ENCODE results near the gene ISCA2.

ISCA2 gene

DNA sequence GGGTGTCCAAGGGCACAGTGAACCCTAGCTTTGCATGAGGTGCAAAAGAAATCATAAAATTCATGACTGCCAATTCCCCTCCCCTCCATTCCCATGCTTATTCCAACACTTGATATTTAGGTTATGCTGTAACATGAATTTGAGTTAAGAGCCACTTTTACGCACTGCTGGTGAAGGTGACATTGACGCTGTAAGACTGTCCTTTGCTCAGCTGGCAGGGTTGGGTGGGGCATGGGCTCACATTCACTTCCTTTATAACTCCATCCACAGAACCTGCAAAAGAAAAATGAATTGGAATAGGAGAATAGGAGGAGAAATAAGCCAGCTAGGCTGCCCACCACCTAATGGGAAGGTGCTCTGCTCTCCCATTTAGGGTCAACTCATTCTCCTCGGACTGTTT lies 7.4 kb upstream of the ISCA2 start:
- DNase-seq: no peak

DNA sequence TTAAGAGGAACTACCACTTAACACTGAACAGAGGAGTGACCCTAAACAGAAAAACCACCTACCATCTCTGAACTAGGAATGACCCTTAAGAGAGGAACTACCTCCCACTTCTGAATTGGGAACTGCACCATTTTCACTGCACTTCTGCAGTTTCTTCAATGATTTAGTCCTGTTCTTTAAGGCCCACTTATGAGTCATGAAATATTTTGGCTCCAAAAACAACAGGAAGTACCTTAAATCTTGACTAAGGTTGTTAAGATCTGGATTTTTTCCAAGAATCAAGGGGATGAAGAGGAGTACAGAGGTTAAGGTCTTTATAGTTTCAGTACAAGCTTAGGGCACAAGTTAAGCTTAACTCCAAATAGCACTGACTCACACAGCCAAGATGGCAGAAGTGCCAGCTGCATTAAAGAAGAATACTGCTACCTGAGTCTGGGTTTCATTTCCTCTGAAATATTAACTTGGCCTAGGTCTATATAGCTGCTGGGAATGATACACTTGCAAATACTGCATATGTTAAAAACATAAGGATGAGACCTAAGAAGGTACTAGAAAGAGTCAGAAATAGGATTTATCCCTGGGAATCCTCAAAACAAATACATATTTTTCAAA lies 4.7 kb upstream of the ISCA2 start:
- no peak for DNase-seq

GRCh38 chr14:74490486-74490885 lies 3.1 kb upstream of the ISCA2 start:
- DNase-seq: no peak

DNA sequence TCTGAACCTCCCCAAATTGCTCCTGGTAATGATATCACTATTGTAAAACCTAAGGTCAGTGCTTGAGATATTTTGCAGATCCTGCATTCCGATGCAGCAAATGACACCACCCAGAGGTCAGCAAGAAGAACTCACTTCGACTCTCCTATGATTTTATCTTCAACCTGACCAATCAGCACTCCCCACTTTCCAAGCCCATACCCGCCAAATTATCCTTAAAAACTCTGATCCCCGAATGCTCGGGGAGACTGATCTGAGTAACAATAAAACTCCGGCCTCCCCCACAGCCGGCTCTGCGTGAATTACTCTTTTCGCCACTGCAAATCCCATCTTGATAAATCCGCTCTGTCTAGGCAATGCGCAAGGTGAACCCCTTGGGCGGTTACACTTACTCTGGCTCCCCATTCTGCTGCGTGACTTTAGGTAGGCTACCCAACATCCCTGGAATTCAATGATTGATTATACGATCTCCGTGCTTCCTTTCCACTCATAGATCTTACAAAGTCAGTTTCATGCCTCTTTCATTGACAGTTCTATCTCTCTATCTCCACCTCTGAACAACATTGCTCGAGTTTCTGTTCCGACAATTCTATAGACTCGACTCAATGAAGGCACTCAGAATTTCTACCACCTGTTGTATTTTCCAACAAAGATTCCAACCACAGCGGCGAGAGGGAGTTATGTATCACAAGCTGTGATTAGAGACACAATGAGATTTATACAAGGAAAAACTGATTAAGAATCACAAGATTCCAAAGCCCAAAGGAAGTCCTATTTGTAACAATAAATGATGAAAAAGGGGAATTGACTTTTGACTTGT lies 1.4 kb upstream of the ISCA2 start:
- DNase-seq: peak; percentile 76

DNA sequence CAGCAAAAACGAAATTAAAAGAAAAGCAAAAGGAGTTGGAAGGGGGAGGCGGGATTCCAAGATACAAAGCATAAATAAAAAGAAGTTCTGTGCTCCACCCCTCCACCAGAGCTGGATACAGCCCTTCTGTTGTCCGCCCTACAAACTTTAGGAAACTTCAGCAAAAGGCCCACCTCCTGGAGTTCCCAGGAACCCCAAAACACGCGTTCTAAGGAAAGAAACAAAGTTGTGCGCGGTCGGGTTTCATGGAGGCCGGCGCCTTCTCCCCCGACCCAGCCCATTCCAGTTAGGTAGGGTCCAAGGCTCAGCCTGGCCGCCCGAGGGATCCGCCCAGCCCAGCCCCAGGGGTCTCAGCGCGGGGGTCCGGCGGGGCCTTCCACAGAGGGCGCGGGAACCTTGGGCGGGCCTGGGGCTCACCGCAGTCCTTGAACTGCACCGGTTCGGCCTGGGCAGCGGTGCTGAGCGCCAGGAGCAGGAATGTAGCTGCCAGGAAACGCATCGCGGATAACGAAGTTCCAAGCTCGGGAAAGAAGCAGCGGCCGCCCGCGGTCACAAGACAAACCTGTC lies 706 bp upstream of the ISCA2 start, which contains the start of gene NPC2:
NPC2 (minus strand) TSS at position 530 of the 567 bp plus-strand sequence; CDS start at position 499, 31 bp downstream.
- DNase-seq: peak; percentile 36

DNA sequence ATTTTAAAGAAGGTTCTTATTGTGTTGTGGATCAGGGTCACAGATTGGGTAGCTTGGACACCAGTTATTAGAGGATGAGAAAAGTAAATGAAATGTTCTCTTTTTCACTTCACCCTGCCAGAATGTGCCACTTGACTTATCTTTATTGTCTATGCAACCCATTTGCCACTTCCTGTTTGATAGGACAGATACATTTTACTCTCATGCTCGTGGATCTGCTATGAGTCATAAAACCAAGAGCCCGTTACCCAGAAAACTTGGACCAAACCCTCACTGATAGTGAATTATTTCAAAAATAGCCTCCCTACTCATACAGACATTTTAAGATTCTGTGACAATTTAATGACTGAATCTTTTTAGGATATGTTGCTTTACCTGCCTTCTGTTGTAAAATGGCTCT lies 1.8 kb downstream of the ISCA2 start:
- peak; percentile 88 for DNase-seq

DNA sequence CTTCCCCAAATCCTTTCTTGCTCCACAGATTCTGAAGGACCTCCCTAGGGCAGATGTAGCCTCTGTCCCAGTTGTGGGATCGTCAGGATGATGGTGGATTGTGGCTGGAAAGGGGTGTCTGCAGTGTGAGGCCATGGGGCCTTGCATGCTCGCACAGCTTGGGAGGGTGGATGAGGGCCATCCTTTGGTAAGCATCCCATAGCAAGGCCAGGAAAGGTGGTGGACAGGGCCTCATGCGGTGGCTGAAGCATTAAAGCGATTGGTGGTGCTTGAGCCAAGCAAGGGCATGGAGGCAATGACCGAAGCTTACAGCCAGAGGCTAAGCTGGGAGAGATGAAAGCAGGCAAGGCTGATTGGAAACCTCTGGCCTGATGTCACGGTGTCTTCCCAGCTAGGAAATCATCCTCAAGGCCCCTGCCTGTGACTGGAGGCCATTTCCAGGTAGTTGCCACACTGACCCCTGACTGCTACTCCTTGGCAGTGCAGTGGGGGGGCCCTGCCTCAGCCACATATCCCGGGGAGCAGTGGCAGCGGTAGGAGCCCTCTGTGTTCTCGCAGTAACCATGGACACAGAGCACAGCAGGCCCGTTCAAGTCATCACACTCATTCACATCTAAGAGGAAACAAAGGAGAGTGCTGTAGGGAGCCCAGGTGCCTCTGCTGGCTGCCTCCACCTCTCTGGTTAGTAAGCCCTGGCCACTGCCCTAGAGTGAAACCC lies 7.0 kb downstream of the ISCA2 start:
- no peak for DNase-seq

DNA sequence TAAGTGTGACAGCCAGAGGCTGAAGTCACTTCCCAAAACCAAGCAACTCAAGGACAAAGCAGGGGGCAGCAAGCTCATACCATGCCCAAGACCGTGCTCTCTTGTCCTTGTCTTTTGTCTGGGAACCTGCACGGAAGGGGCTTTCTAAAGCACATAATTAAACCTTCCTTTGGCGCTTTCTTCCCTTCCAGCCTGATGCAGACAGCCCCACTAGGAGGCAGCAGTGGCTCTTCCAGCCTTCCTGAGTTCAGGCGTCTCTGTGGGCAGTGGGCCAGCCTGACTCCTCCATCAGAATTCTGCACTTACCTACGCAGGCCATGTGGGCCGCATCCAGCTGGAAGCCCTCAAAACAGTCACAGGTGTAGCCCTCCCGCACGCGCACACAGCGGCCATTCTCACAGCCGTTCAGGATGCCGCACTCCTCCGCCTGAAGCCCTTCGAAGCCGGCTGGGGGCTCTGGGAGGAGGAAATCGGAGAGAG lies 7.6 kb downstream of the ISCA2 start:
- peak; percentile 63 for DNase-seq

- DNase-seq: no peak
Measured at GRCh38 chr14:74501691-74502090, 8.1 kb downstream of the ISCA2 start.

GRCh38 chr14:74502236-74503019 lies 8.9 kb downstream of the ISCA2 start:
- DNase-seq: peak; percentile 83

GRCh38 chr14:74503291-74503937 lies 9.8 kb downstream of the ISCA2 start:
- peak; percentile 86 for DNase-seq

DNA sequence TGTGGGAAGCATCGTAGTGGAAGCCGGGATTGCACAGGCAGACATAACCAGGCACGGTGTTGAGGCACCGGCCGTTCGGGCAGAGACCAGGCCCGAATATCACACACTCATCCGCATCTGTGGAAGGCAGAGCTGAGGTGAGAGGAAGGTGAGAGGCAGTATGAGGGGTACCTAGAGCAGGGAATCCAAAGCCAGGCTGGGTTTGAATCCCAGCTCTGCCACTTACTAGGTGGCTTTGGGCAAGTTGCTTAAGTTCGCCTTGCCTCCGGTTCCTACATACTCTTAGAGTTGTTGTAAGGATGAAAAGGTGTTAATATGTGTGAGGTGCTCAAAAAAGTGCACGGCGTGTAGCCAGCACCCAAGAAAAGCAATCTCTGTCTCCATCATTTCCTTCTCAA lies 10.4 kb downstream of the ISCA2 start:
- DNase-seq: no peak

- DNase-seq: no peak
Measured at GRCh38 chr14:74504412-74504811, 10.8 kb downstream of the ISCA2 start.

DNA sequence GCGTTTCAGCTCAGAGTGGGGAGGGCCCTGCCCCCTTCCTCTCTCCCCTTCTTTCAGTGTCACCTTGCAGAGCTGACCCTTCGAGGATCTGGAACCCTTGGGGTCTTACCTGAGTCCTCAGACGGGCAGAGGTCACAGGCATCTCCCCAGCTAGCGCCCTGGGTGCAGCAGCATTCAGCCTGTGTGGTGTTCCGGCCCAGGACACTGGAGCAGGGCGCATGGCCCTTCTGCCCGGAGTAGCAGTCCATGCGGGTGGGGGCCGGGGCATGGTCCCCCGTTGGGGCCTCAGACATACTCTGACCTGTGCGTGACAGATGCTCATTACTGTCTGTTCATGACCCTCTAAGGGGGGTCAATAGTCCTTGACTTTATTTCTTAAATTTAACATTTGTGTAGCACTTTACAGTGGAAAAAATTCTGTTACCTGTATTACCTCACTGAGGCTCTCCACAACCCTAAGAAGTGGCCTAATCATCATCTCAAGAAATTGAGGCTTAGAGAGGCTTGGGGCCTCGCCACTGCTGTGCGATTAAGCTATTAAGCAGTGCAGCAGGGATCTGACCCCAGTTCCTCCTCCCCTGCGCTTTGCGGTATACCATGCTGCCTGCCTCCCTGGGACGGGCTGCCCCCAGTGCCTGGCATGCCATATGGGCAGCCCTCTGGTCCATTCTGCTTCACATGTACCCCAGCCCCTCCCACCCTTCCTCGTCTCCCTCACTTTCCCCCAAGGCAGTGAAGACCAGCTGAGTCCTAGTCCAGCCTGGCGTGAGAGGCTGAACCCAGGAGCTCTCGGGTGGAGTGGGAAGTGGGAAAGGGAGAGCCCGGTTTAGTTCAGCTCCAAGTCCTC lies 11.5 kb downstream of the ISCA2 start:
- DNase-seq: no peak

DNA sequence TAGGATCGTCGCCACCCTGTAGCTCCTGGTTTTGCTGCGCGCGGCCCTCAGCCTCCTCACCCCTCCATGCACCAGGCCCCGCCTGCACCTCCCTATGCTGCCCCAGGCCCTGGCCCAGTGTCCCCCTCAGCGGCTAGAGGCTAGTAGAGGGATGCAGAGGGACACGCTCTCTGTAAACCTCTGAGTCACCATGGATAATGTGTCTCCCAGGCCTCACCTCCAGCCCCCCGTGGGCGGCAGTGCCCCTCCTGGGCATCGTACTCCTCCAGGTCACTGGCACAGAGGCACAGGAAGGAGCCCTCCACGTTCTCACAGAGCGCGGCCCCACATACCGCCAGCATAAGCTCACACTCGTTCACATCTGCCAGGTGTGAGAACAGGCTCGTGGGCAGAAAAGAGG lies 12.3 kb downstream of the ISCA2 start:
- DNase-seq: no peak

- DNase-seq: no peak
Measured at GRCh38 chr14:74506411-74506851, 12.9 kb downstream of the ISCA2 start.

DNA sequence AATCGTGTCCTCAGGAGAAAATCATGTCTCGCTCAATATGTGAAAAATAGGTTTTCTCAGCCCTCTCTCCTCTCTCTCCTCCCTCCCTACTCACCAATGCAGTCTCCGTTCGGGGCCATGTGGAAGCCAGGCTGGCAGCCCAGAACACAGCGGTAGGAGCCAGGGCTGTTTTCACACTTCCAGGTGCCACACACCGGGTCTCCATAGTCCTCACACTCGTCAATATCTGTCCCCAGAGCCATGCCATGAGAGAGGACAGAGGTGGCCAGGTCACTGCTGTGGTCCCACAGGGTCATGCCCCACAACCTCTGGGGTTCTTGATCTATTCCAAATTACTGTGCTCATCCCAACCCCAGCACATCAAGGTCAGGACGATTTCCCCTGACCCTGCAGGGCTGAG lies 13.5 kb downstream of the ISCA2 start:
- DNase-seq: no peak

GRCh38 chr14:74507840-74508239 lies 14.3 kb downstream of the ISCA2 start:
- no peak for DNase-seq

GRCh38 chr14:74508292-74508731 lies 14.7 kb downstream of the ISCA2 start:
- DNase-seq: peak; percentile 75

DNA sequence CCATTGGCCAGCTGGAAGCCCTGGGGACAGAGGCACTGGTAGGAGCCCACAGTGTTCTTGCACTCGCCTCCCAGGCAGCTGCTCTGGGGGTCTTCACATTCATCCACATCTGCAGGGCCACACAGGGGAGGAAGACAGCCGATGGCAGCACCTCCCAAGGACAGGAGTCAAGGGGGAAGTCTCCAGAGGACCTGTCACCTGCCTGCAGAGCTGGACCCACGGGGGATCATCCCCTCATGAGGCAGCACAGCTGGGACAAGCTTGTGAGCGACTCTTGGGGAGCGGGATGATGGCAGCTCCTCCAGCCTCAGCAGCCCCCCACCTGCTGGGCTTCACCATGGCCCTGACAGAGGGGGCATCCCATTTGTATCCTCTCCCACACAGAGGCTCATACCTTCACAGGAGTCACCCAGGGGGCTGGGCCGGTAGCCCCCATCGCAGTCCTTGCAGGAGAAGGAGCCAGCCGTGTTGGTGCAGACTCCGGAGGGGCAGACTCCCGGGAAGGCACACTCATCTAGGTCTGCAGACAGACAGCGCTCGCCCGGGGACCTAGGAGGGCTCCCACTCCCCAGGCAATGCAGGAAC lies 15.4 kb downstream of the ISCA2 start:
- no peak for DNase-seq

All from hematopoietic multipotent progenitor cell treated with erythropoietin and hydrocortisone succinate and interleukin-3 and kit ligand, for 6 days (in vitro differentiated cells).